Spleen (tissue), 11 donors: ENCODE data around the gene DOCK6. TPM values are rescaled to one million over a fixed set of nuclear protein-coding genes. Genes with fewer than 3 reads are reported as not detected.

Experiments used
- DNase-seq: peaks from one replicate; pipeline ENCODE4 v3.0.0-alpha.2; 2020
- H3K27ac ChIP-seq, 8 donors: fragments of 200-600 bp; sonication (generic) in 7 of 8; 1 replicate in 4 of 8; 2 replicates in 4 of 8; pipeline versions ENCODE4 v1.5.0 to v1.8.0; 2016 to 2021; ENCODE audit warnings: inconsistent platforms in 4 of 8, mild to moderate bottlenecking in 4 of 8, moderate library complexity in 1 of 8
- H3K27me3 ChIP-seq, 7 donors: fragments of 200-600 bp; sonication (generic) in 6 of 7; replicated peaks in 1 of 7; 1 replicate in 4 of 7; 2 replicates in 3 of 7; pipeline versions ENCODE4 v1.5.0 to v1.8.0; 2016 to 2021; ENCODE audit warnings: inconsistent platforms in 3 of 7, mild to moderate bottlenecking in 1 of 7
- H3K36me3 ChIP-seq, 6 donors: fragments of 200-600 bp; sonication (generic) in 5 of 6; 1 replicate in 4 of 6; 2 replicates in 2 of 6; pipeline versions ENCODE4 v1.5.0 to v1.8.0; 2016 to 2021; ENCODE audit warnings: inconsistent platforms in 2 of 6
- H3K4me1 ChIP-seq, 6 donors: fragments of 200-600 bp; sonication (generic) in 5 of 6; 1 replicate in 3 of 6; 2 replicates in 3 of 6; pipeline versions ENCODE4 v1.5.0 to v1.8.0; 2016 to 2021; ENCODE audit warnings: inconsistent platforms in 3 of 6
- H3K4me3 ChIP-seq, 8 donors: fragments of 200-600 bp; sonication (generic) in 7 of 8; 1 replicate in 4 of 8; 2 replicates in 4 of 8; pipeline versions ENCODE4 v1.5.0 to v1.8.0; 2016 to 2021; ENCODE audit warnings: inconsistent platforms in 4 of 8, mild to moderate bottlenecking in 4 of 8, moderate library complexity in 2 of 8
- H3K9me3 ChIP-seq, 8 donors: fragments of 200-600 bp; sonication (generic) in 7 of 8; 1 replicate in 4 of 8; 2 replicates in 4 of 8; pipeline versions ENCODE4 v1.5.0 to v1.8.0; 2016 to 2021; ENCODE audit warnings: inconsistent platforms in 4 of 8
- CTCF ChIP-seq, 11 experiments: fragments of 200-600 bp in 7 of 11; fragments of 450-650 bp in 4 of 11; sonication (generic) in 4 of 11; IDR thresholded peaks in 8 of 11; conservative IDR thresholded peaks in 3 of 11; 1 replicate in 7 of 11; 2 replicates in 4 of 11; pipeline versions ENCODE4 v1.4.0 to v1.8.0; 2016 to 2021; ENCODE audit warnings: antibody characterized with exemption in 11 of 11, inconsistent platforms in 4 of 11, mild to moderate bottlenecking in 1 of 11
- POLR2A ChIP-seq, 3 donors: fragments of 450-650 bp; IDR thresholded peaks; one replicate each; pipeline ENCODE4 v1.5.1; 2017; ENCODE audit warnings: antibody characterized with exemption in 3 of 3, mild to moderate bottlenecking in 1 of 3
- POLR2AphosphoS5 ChIP-seq, 3 donors: sonication (generic); formaldehyde crosslinking; IDR thresholded peaks; one replicate each; pipeline ENCODE4 v1.5.1; 2017; ENCODE audit warnings: antibody characterized with exemption in 3 of 3
- WGBS, 5 donors: extraction: QIAGEN DNeasy Blood & Tissue Kit in 3 of 5; methylation state at CpG; one replicate each; pipeline versions ENCODE4 v1.1.5 to v1.1.7; 2013 to 2018; 5-methylcytosine and 5-hydroxymethylcytosine counted together
- intact Hi-C: fragments of 100-400 bp; cut with DNase I; formaldehyde crosslinking; loops from one replicate; pipeline ENCODE4 v1.15.0; 2023; ENCODE audit warnings: low total_unique reads
- polyA plus RNA-seq, 3 donors: library from polyadenylated mRNA; stranded (reverse); fragments of 200-250 nt; gene quantifications; one replicate each; pipeline ENCODE4 v1.2.1, GENCODE V29; 2013
- total RNA-seq, 7 donors: library from RNA; depleted of rRNA in 3 of 7; stranded (reverse); fragments of >200 nt in 3 of 7; fragmentation: NEBNext Ultra II Directional in 4 of 7; extraction: Animal tissue kit (Norgen Biotek cat#: 25700) in 4 of 7; gene quantifications; one replicate each; pipeline versions ENCODE4 v1.1.0 to v1.2.1, GENCODE V29; 2016 to 2021
- donor health status: healthy with polysubstance abuse.
- donor health status: DM: no; HTN: no; CAD: no; lungs with moderate emphysema.
- donor health status: DM: no; HTN: no; CAD: no.
- donor health status: Bipolar disorder and iron deficiency.
- donor health status: healthy.
- donor health status: DM: no; HTN: no; CAD: no.
- donor health status: DM: yes; HTN: yes; CAD: no.

The DOCK6 gene
- total and polyA plus RNA-seq, 10 donors, result 12.5 to 105 (median 47.7) TPM

- H3K27ac ChIP-seq, result no peak overlapping the region
- H3K4me1 ChIP-seq, result peaks cover 0 to 28% (median 6%) of the 10 kb centered on the region in 6 donors
- intact Hi-C loops, result no loop called here
- peaks cover 0 to 62% (median 0%) of the 10 kb centered on the region in 7 donors for H3K27me3 ChIP-seq
- no peak for TF ChIP-seq POLR2AphosphoS5 (IDR thresholded peaks at IDR 0.05)
- TF ChIP-seq CTCF (IDR thresholded peaks at IDR 0.05 in 8 of 11, conservative IDR thresholded peaks at IDR 0.05 in 3 of 11), result peak in 6 of 11 experiments; percentile 23 to 50 (median 43)
- no peak overlapping the region for H3K4me3 ChIP-seq
- no peaks in the 10 kb centered on the region for H3K36me3 ChIP-seq
- no peak for DNase-seq
- H3K9me3 ChIP-seq, result no peaks in the 10 kb centered on the region
- 54 to 78% (median 63%) methylated on average over 6 to 7 of the region's 7 CpGs for WGBS, 5 donors
These were observed 26.0 kb upstream of the DOCK6 start for GRCh38 chr19:11288349-11288748.

GRCh38 chr19:11286312-11286974 lies 24.1 kb upstream of the DOCK6 start:
- peaks cover 0 to 66% (median 0%) of the 10 kb centered on the region in 7 donors for H3K27me3 ChIP-seq
- peak overlapping the region in 6 of 8 donors; percentile 32 to 65 (median 44) for H3K27ac ChIP-seq
- H3K9me3 ChIP-seq, result no peaks in the 10 kb centered on the region
- H3K4me3 ChIP-seq, result no peak overlapping the region
- 44 to 62% (median 48%) methylated on average over 6 of the region's 6 CpGs for WGBS, 5 donors
- TF ChIP-seq POLR2A (IDR thresholded peaks at IDR 0.05) (no peak), POLR2AphosphoS5 (IDR thresholded peaks at IDR 0.05) (no peak), CTCF (IDR thresholded peaks at IDR 0.05 in 8 of 11, conservative IDR thresholded peaks at IDR 0.05 in 3 of 11) (peak in 5 of 11 experiments; percentile 25 to 40 (median 33))
- no peaks in the 10 kb centered on the region for H3K36me3 ChIP-seq
- intact Hi-C loops, result no loop called here
- peaks cover 0 to 11% (median 3%) of the 10 kb centered on the region in 6 donors for H3K4me1 ChIP-seq
- no peak for DNase-seq

- peaks cover 3 to 18% (median 10%) of the 10 kb centered on the region in 6 donors for H3K4me1 ChIP-seq
- intact Hi-C loops, result no loop called here
- no peak overlapping the region for H3K27ac ChIP-seq
- H3K36me3 ChIP-seq, result no peaks in the 10 kb centered on the region
- no peaks in the 10 kb centered on the region for H3K9me3 ChIP-seq
- H3K27me3 ChIP-seq, result peaks cover 0 to 59% (median 0%) of the 10 kb centered on the region in 7 donors
- TF ChIP-seq POLR2A (IDR thresholded peaks at IDR 0.05) (no peak), POLR2AphosphoS5 (IDR thresholded peaks at IDR 0.05) (no peak), CTCF (IDR thresholded peaks at IDR 0.05 in 8 of 11, conservative IDR thresholded peaks at IDR 0.05 in 3 of 11) (no peak)
- no peak for DNase-seq
- H3K4me3 ChIP-seq, result no peak overlapping the region
- 75 to 88% (median 80%) methylated on average over 6 of the region's 6 CpGs for WGBS, 5 donors
These were observed 22.2 kb upstream of the DOCK6 start for GRCh38 chr19:11284515-11284914.

GRCh38 chr19:11281356-11282049 lies 19.2 kb upstream of the DOCK6 start:
- Histone ChIP-seq H3K27me3 (peaks cover 0 to 66% (median 0%) of the 10 kb centered on the region in 7 donors), H3K9me3 (peaks cover 0 to 6% (median 0%) of the 10 kb centered on the region in 8 donors), H3K4me1 (peaks cover 4 to 20% (median 10%) of the 10 kb centered on the region in 6 donors), H3K36me3 (no peaks in the 10 kb centered on the region), H3K27ac (no peak overlapping the region), H3K4me3 (no peak overlapping the region)
- intact Hi-C loops, result no loop called here
- WGBS, 5 donors, result 75 to 88% (median 83%) methylated on average over 11 of the region's 11 CpGs
- DNase-seq, result no peak
- TF ChIP-seq POLR2A (IDR thresholded peaks at IDR 0.05), result no peak
- no peak for TF ChIP-seq CTCF (IDR thresholded peaks at IDR 0.05 in 8 of 11, conservative IDR thresholded peaks at IDR 0.05 in 3 of 11)
- TF ChIP-seq POLR2AphosphoS5 (IDR thresholded peaks at IDR 0.05), result no peak
